ENCODE data around the gene SRMS.

The SRMS gene

GRCh38 chr20:63553251-63553932 is 5.8 kb upstream of the SRMS start:
- no peak overlapping the region for H2BK12ac ChIP-seq (ENCODE audit: low read length)
- peak overlapping the region; percentile 15 for H3K4ac ChIP-seq (ENCODE audit: low read depth, low read length)
- H3K79me2 ChIP-seq (ENCODE audit: control insufficient read depth, insufficient read depth, low read length, poor library complexity) = no peaks in the 10 kb centered on the region
- no peak overlapping the region for H3K9ac ChIP-seq (ENCODE audit: low read length)
- peaks cover 3% of the 10 kb centered on the region for H3K79me1 ChIP-seq (ENCODE audit: low read length)
- peak overlapping the region; percentile 59 for H4K12ac ChIP-seq (ENCODE audit: low read depth, low read length)
- H3K4me3 ChIP-seq (ENCODE audit: low read depth, low read length) = peak overlapping the region; percentile 13
- no peak overlapping the region for H4K8ac ChIP-seq (ENCODE audit: low read depth, low read length)
- peak overlapping the region; percentile 62 for H2AFZ ChIP-seq (ENCODE audit: insufficient read depth, low read length, poor library complexity)
- H3K27ac ChIP-seq (ENCODE audit: low read depth, low read length) = no peak overlapping the region
- H2BK5ac ChIP-seq (ENCODE audit: low read depth, low read length, poor library complexity) = no peak overlapping the region
- peak overlapping the region; percentile 42 for H3K14ac ChIP-seq (ENCODE audit: low read length)
- H3K4me1 ChIP-seq (ENCODE audit: control insufficient read depth in 1 of 2, insufficient read depth in 2 of 2, low read length in 2 of 2) = peaks cover 6 to 7% of the 10 kb centered on the region in 2 experiments
- H3K36me3 ChIP-seq (ENCODE audit: control insufficient read depth in 1 of 2, insufficient read depth in 2 of 2, low read length in 2 of 2) = no peaks in the 10 kb centered on the region
- DNase-seq = peak in 1 of 2 donors; percentile 46
- no peak overlapping the region for H3K23ac ChIP-seq (ENCODE audit: low read length)
- no peaks in the 10 kb centered on the region for H3K27me3 ChIP-seq (ENCODE audit: insufficient read depth, low read length)
- H2AK5ac ChIP-seq (ENCODE audit: low read length) = no peak overlapping the region
- H3K18ac ChIP-seq (ENCODE audit: low read length) = peak overlapping the region; percentile 46
- H2BK120ac ChIP-seq (ENCODE audit: insufficient read depth, low read length, poor library complexity) = peak overlapping the region; percentile 47
- H4K91ac ChIP-seq (ENCODE audit: low read depth, low read length) = peak overlapping the region; percentile 60
- peak overlapping the region; percentile 50 for H3K4me2 ChIP-seq (ENCODE audit: low read length)
- WGBS (ENCODE audit: extremely low coverage, insufficient coverage, insufficient read length) = no CpG with 5 or more reads among the region's 37 CpGs
- peaks cover 2% of the 10 kb centered on the region for H3K9me3 ChIP-seq (ENCODE audit: insufficient read depth, low read depth, low read length)

DNA sequence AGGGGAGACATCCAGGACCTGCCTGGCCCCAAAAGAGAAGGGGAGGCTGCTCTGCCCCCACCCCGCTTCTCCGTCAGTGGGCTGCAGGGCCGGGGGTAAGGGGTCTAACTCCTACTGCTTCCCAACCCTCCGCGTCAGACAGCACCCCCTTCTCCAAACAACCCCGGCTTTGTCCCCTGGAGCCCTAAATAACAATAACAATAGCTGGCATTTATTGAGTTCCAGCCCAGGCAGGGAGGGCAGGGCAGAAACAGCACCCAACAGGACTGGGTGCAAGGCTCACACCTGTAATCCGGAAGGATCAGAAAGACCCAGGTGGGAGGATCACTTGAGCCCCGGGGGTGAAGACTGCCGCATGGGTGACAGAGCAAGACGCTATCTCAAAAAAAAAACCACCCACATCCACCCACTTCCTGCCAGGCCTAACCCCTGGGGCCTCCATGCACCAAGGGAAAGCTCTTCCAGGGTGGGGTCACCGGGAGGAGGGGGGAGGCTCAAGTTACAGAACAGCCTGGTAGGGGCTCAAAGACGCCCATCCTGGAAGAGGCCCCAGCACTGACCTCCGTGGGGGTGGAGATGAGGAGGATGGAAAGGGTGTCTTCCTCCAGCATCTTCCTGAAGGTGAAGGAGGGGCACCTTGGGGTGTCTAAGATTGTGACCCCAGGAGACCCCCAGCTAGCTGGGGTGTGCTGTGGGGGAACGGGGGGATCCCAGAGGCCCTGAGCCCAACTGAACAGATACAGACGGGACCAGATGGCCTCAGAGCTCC is 5.1 kb upstream of the SRMS start:
- WGBS (ENCODE audit: extremely low coverage, insufficient coverage, insufficient read length) = no CpG with 5 or more reads among the region's 15 CpGs
- no peak overlapping the region for H2BK120ac ChIP-seq (ENCODE audit: insufficient read depth, low read length, poor library complexity)
- H3K4me1 ChIP-seq (ENCODE audit: control insufficient read depth in 1 of 2, insufficient read depth in 2 of 2, low read length in 2 of 2) = peaks cover 6 to 7% of the 10 kb centered on the region in 2 experiments
- H4K91ac ChIP-seq (ENCODE audit: low read depth, low read length) = no peak overlapping the region
- no peak for DNase-seq
- no peak overlapping the region for H3K9ac ChIP-seq (ENCODE audit: low read length)
- no peak overlapping the region for H4K12ac ChIP-seq (ENCODE audit: low read depth, low read length)
- H3K4me3 ChIP-seq (ENCODE audit: low read depth, low read length) = no peak overlapping the region
- peaks cover 3% of the 10 kb centered on the region for H3K79me1 ChIP-seq (ENCODE audit: low read length)
- no peak overlapping the region for H3K23ac ChIP-seq (ENCODE audit: low read length)
- no peaks in the 10 kb centered on the region for H3K79me2 ChIP-seq (ENCODE audit: control insufficient read depth, insufficient read depth, low read length, poor library complexity)
- H3K14ac ChIP-seq (ENCODE audit: low read length) = no peak overlapping the region
- H2BK5ac ChIP-seq (ENCODE audit: low read depth, low read length, poor library complexity) = no peak overlapping the region
- no peak overlapping the region for H2BK12ac ChIP-seq (ENCODE audit: low read length)
- no peaks in the 10 kb centered on the region for H3K27me3 ChIP-seq (ENCODE audit: insufficient read depth, low read length)
- no peak overlapping the region for H2AFZ ChIP-seq (ENCODE audit: insufficient read depth, low read length, poor library complexity)
- no peaks in the 10 kb centered on the region for H3K36me3 ChIP-seq (ENCODE audit: control insufficient read depth in 1 of 2, insufficient read depth in 2 of 2, low read length in 2 of 2)
- H3K4ac ChIP-seq (ENCODE audit: low read depth, low read length) = no peak overlapping the region
- H3K27ac ChIP-seq (ENCODE audit: low read depth, low read length) = no peak overlapping the region
- no peak overlapping the region for H3K18ac ChIP-seq (ENCODE audit: low read length)
- no peak overlapping the region for H3K4me2 ChIP-seq (ENCODE audit: low read length)
- peaks cover 2% of the 10 kb centered on the region for H3K9me3 ChIP-seq (ENCODE audit: insufficient read depth, low read depth, low read length)
- no peak overlapping the region for H4K8ac ChIP-seq (ENCODE audit: low read depth, low read length)
- no peak overlapping the region for H2AK5ac ChIP-seq (ENCODE audit: low read length)

- Histone ChIP-seq H3K4me3 (ENCODE audit: low read depth, low read length) (no peak overlapping the region), H3K9me3 (ENCODE audit: insufficient read depth, low read depth, low read length) (peaks cover 2% of the 10 kb centered on the region), H4K8ac (ENCODE audit: low read depth, low read length) (no peak overlapping the region), H3K79me1 (ENCODE audit: low read length) (peaks cover 3% of the 10 kb centered on the region), H2BK5ac (ENCODE audit: low read depth, low read length, poor library complexity) (no peak overlapping the region), H3K4me2 (ENCODE audit: low read length) (no peak overlapping the region), H4K12ac (ENCODE audit: low read depth, low read length) (no peak overlapping the region), H3K27me3 (ENCODE audit: insufficient read depth, low read length) (no peaks in the 10 kb centered on the region), H3K14ac (ENCODE audit: low read length) (no peak overlapping the region), H3K36me3 (ENCODE audit: control insufficient read depth in 1 of 2, insufficient read depth in 2 of 2, low read length in 2 of 2) (no peaks in the 10 kb centered on the region), H4K91ac (ENCODE audit: low read depth, low read length) (no peak overlapping the region), H3K9ac (ENCODE audit: low read length) (no peak overlapping the region), H3K23ac (ENCODE audit: low read length) (no peak overlapping the region), H3K27ac (ENCODE audit: low read depth, low read length) (no peak overlapping the region), H3K4me1 (ENCODE audit: control insufficient read depth in 1 of 2, insufficient read depth in 2 of 2, low read length in 2 of 2) (peaks cover 6 to 7% of the 10 kb centered on the region in 2 experiments), H2BK120ac (ENCODE audit: insufficient read depth, low read length, poor library complexity) (no peak overlapping the region), H2BK12ac (ENCODE audit: low read length) (no peak overlapping the region), H3K79me2 (ENCODE audit: control insufficient read depth, insufficient read depth, low read length, poor library complexity) (no peaks in the 10 kb centered on the region), H3K4ac (ENCODE audit: low read depth, low read length) (no peak overlapping the region), H3K18ac (ENCODE audit: low read length) (no peak overlapping the region), H2AK5ac (ENCODE audit: low read length) (no peak overlapping the region), H2AFZ (ENCODE audit: insufficient read depth, low read length, poor library complexity) (no peak overlapping the region)
- WGBS (ENCODE audit: extremely low coverage, insufficient coverage, insufficient read length) = no CpG with 5 or more reads among the region's 9 CpGs
- DNase-seq = no peak
Observed at GRCh38 chr20:63551068-63551467, 3.5 kb upstream of the SRMS start.

GRCh38 chr20:63549679-63550282 is 2.2 kb upstream of the SRMS start:
- H3K27ac ChIP-seq (ENCODE audit: low read depth, low read length) = no peak overlapping the region
- no peak overlapping the region for H3K23ac ChIP-seq (ENCODE audit: low read length)
- no peak overlapping the region for H3K4me3 ChIP-seq (ENCODE audit: low read depth, low read length)
- no peak overlapping the region for H3K4ac ChIP-seq (ENCODE audit: low read depth, low read length)
- H3K18ac ChIP-seq (ENCODE audit: low read length) = no peak overlapping the region
- H3K14ac ChIP-seq (ENCODE audit: low read length) = no peak overlapping the region
- H3K4me2 ChIP-seq (ENCODE audit: low read length) = no peak overlapping the region
- no peaks in the 10 kb centered on the region for H3K27me3 ChIP-seq (ENCODE audit: insufficient read depth, low read length)
- H2BK5ac ChIP-seq (ENCODE audit: low read depth, low read length, poor library complexity) = no peak overlapping the region
- H3K9me3 ChIP-seq (ENCODE audit: insufficient read depth, low read depth, low read length) = peaks cover 2% of the 10 kb centered on the region
- H3K36me3 ChIP-seq (ENCODE audit: control insufficient read depth in 1 of 2, insufficient read depth in 2 of 2, low read length in 2 of 2) = no peaks in the 10 kb centered on the region
- no peak overlapping the region for H2BK12ac ChIP-seq (ENCODE audit: low read length)
- no peak overlapping the region for H3K9ac ChIP-seq (ENCODE audit: low read length)
- WGBS (ENCODE audit: extremely low coverage, insufficient coverage, insufficient read length) = no CpG with 5 or more reads among the region's 18 CpGs
- no peak overlapping the region for H2AFZ ChIP-seq (ENCODE audit: insufficient read depth, low read length, poor library complexity)
- no peak for DNase-seq
- H2AK5ac ChIP-seq (ENCODE audit: low read length) = no peak overlapping the region
- H2BK120ac ChIP-seq (ENCODE audit: insufficient read depth, low read length, poor library complexity) = no peak overlapping the region
- H4K91ac ChIP-seq (ENCODE audit: low read depth, low read length) = no peak overlapping the region
- peaks cover 3% of the 10 kb centered on the region for H3K79me1 ChIP-seq (ENCODE audit: low read length)
- no peaks in the 10 kb centered on the region for H3K79me2 ChIP-seq (ENCODE audit: control insufficient read depth, insufficient read depth, low read length, poor library complexity)
- H3K4me1 ChIP-seq (ENCODE audit: control insufficient read depth in 1 of 2, insufficient read depth in 2 of 2, low read length in 2 of 2) = peaks cover 7 to 9% of the 10 kb centered on the region in 2 experiments
- no peak overlapping the region for H4K8ac ChIP-seq (ENCODE audit: low read depth, low read length)
- H4K12ac ChIP-seq (ENCODE audit: low read depth, low read length) = no peak overlapping the region
